Body of pancreas (tissue), 4 donors: Measurements from ENCODE around the gene WDR55. TPM values are rescaled to one million over a fixed set of nuclear protein-coding genes. Genes with fewer than 3 reads are reported as not detected.

ENCODE experiments used
- ATAC-seq: fragments of 150-250 bp; one replicate; pipeline ENCODE4 v1.9.1; 2016
- DNase-seq, 4 donors: peaks; one replicate each; pipeline ENCODE4 v3.0.0-alpha.2; 2019
- H3K27ac ChIP-seq, 4 donors: fragments of 200-600 bp; sonication (generic); 1 replicate in 3 of 4; 2 replicates in 1 of 4; pipeline versions ENCODE4 v1.5.1 to v1.6.1; 2016 to 2019; ENCODE audit warnings: mild to moderate bottlenecking in 1 of 4, mixed read lengths in 1 of 4, moderate library complexity in 1 of 4
- H3K27me3 ChIP-seq, 2 donors: fragments of 200-600 bp; sonication (generic); one replicate each; pipeline ENCODE4 v1.6.0; 2016; ENCODE audit warnings: mild to moderate bottlenecking in 1 of 2
- H3K36me3 ChIP-seq, 2 donors: fragments of 200-600 bp; sonication (generic); replicated peaks in 1 of 2; 2 replicates each; pipeline ENCODE4 v1.5.1; 2016; ENCODE audit warnings: low read depth in 2 of 2; ENCODE audit not compliant: insufficient read depth in 1 of 2
- H3K4me1 ChIP-seq: fragments of 200-600 bp; sonication (generic); one replicate; pipeline ENCODE4 v1.6.0; 2016
- H3K4me3 ChIP-seq, 2 donors: fragments of 200-600 bp; sonication (generic); 1 replicate in 1 of 2; 2 replicates in 1 of 2; pipeline ENCODE4 v1.5.1; 2016 to 2019
- H3K9me3 ChIP-seq, 3 donors: fragments of 200-600 bp; sonication (generic); 1 replicate in 2 of 3; 2 replicates in 1 of 3; pipeline ENCODE4 v1.5.1; 2016
- POLR2A ChIP-seq, 3 donors: fragments of 450-650 bp; IDR thresholded peaks; one replicate each; pipeline ENCODE4 v1.6.1; 2016; ENCODE audit warnings: antibody characterized with exemption in 3 of 3, mild to moderate bottlenecking in 2 of 3
- WGBS, 2 donors: methylation state at CpG; one replicate each; pipeline ENCODE4 v1.1.5; 2017; 5-methylcytosine and 5-hydroxymethylcytosine counted together
- intact Hi-C: fragments of 100-400 bp; cut with DNase I; formaldehyde crosslinking; loops from one replicate; pipeline ENCODE4 v1.15.1; 2023
- total RNA-seq, 2 donors: library from RNA; depleted of rRNA; stranded (reverse); fragments of >200 nt; gene quantifications; one replicate each; pipeline ENCODE4 v1.1.0, GENCODE V29; 2016
- TF ChIP-seq, protein P1 (sequence below), 7 experiments: fragments of 450-650 bp in 4 of 7; fragments of 200-600 bp in 3 of 7; sonication (generic) in 3 of 7; IDR thresholded peaks; one replicate each; pipeline ENCODE4 v1.5.1; 2016 to 2019; ENCODE audit warnings: antibody characterized with exemption in 7 of 7

Gene WDR55
- total RNA-seq, 2 donors from 2014 or later = 14.5 to 16.1 TPM

DNA sequence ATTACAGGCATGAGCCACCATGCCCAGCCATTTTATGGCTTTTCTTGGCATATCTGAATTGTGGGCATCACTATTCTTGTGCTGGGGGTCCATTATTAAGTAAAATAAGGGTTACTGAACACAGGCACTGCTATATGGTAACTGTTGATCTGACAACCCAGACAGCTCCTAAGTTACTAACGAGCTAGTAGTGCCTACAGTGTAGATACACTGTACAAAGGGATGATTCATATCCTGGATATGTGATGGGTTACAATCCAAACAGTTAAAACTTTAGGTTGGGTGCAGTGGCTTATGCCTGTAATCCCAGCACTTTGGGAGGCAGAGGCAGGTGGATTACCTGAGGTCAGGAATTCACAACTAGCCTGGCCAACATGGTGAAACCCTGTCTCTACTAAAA is 36.0 kb upstream of the WDR55 start:
- Histone ChIP-seq H3K4me3 (no peak overlapping the region), H3K4me1 (peaks cover 21% of the 10 kb centered on the region), H3K36me3 (no peaks in the 10 kb centered on the region), H3K27me3 (no peaks in the 10 kb centered on the region), H3K27ac (no peak overlapping the region), H3K9me3 (no peaks in the 10 kb centered on the region)
- WGBS, 2 donors = 23 to 36% methylated on average over 1 of the region's 1 CpG
- intact Hi-C loops = no loop called here
- no peak for ATAC-seq
- DNase-seq = no peak
- TF ChIP-seq, protein P1, sequence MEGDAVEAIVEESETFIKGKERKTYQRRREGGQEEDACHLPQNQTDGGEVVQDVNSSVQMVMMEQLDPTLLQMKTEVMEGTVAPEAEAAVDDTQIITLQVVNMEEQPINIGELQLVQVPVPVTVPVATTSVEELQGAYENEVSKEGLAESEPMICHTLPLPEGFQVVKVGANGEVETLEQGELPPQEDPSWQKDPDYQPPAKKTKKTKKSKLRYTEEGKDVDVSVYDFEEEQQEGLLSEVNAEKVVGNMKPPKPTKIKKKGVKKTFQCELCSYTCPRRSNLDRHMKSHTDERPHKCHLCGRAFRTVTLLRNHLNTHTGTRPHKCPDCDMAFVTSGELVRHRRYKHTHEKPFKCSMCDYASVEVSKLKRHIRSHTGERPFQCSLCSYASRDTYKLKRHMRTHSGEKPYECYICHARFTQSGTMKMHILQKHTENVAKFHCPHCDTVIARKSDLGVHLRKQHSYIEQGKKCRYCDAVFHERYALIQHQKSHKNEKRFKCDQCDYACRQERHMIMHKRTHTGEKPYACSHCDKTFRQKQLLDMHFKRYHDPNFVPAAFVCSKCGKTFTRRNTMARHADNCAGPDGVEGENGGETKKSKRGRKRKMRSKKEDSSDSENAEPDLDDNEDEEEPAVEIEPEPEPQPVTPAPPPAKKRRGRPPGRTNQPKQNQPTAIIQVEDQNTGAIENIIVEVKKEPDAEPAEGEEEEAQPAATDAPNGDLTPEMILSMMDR (IDR thresholded peaks at IDR 0.05) = no peak
- no peak for TF ChIP-seq POLR2A (IDR thresholded peaks at IDR 0.05)

DNA sequence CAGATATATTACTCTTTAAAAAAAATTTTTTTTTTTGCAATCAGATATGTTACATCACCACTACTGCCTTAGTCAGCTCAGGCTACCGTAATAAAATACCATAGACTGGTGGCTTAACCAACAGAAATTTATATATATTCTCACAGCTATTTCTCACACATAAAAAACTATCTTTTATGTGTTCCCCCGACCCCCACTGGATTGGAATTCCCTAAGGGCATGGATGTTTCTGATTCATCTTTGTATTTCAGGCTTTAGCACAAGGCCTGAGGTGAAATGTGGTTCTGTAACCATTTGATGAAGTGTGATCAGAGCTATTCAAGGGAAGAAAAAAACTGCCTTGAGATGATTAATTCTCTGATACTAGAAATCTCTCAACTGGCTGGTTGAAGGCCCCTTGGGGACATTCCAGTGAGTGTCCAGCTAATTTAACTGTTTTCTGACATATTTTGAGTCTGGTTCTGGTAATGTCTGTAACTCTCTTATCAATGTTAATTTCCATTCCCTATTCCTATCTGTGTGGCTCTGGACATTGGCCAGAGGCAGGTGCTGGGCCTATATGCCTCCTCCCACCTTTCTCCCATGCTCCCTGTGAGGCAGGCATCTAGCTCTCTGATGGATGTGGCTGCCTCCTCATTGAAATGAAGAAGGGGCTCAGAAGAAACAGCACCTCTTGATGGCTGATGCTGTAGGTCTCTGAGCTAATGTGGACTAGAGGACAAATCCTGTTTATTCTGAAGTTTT is 34.2 kb upstream of the WDR55 start:
- ATAC-seq = no peak
- no peak for TF ChIP-seq POLR2A (IDR thresholded peaks at IDR 0.05)
- TF ChIP-seq, protein P1 (IDR thresholded peaks at IDR 0.05) = no peak
- no peaks in the 10 kb centered on the region for H3K36me3 ChIP-seq
- H3K27me3 ChIP-seq = no peaks in the 10 kb centered on the region
- H3K27ac ChIP-seq = peak overlapping the region in 1 of 4 donors; percentile 81
- H3K9me3 ChIP-seq = no peaks in the 10 kb centered on the region
- DNase-seq = no peak
- intact Hi-C loops = no loop called here
- H3K4me1 ChIP-seq = peaks cover 21% of the 10 kb centered on the region
- WGBS, 2 donors = 56 to 87% methylated on average over 2 of the region's 2 CpGs
- H3K4me3 ChIP-seq = no peak overlapping the region

DNA sequence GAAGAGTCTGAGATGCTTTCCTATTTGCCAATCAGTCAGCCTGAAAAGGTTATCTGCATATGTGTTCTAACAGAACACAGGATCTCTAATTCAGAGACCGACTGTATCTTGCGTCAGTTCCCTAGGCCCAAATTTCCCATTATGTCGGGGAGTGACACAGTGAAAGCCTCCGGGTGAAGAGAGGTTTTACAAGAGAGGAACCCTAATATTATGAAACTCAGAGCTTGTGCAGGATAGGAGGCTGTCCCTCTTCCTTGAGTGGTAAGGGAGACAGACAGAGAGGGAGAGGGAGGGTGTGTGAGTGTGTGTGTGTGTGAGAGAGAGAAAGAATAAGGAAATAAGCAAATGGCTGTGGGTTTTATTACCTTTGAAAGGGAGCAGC is 33.7 kb upstream of the WDR55 start:
- Histone ChIP-seq H3K36me3 (no peaks in the 10 kb centered on the region), H3K9me3 (no peaks in the 10 kb centered on the region), H3K27me3 (no peaks in the 10 kb centered on the region), H3K4me3 (no peak overlapping the region), H3K27ac (peak overlapping the region in 1 of 4 donors; percentile 81), H3K4me1 (peaks cover 21% of the 10 kb centered on the region)
- peak in 1 of 4 donors; percentile 28 for DNase-seq
- WGBS, 2 donors = 76 to 88% methylated on average over 4 of the region's 4 CpGs
- TF ChIP-seq, protein P1 (IDR thresholded peaks at IDR 0.05) = no peak
- peak in 1 of 3 donors; percentile 45 for TF ChIP-seq POLR2A (IDR thresholded peaks at IDR 0.05)
- intact Hi-C loops = no loop called here
- no peak for ATAC-seq

DNA sequence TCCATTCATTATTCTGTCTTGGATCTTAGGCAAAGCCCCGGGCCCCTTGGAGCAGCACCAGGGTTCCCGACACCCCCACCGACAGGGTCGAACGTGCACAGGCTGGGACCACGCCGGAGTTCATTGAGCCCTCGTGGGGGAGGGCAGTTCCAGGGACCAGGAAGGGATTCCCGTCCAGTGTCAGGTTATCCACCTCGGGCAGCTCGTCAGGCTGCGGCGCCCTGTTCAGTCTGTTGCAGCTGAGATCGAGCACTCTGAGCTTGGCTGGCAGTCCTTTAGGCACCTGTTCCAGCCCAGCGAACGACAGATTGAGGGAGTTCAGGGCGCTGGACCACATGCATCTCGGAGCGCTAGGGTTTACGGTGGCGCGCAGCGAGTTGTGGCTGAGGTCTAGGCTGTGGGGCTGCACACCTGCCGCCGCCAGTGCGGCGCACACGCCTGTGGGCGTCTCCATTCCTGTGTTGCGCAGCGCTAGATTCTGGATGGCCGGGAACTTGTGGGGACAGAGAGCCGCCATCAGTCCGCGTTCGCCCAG is 32.8 kb upstream of the WDR55 start:
- DNase-seq = peak; percentile 50 to 64 (median 54)
- WGBS, 2 donors = 3 to 17% methylated on average over 4 to 36 of the region's 36 CpGs
- peak in 1 of 3 donors; percentile 4 for TF ChIP-seq POLR2A (IDR thresholded peaks at IDR 0.05)
- TF ChIP-seq, protein P1 (IDR thresholded peaks at IDR 0.05) = no peak
- peaks cover 21% of the 10 kb centered on the region for H3K4me1 ChIP-seq
- H3K9me3 ChIP-seq = no peaks in the 10 kb centered on the region
- ATAC-seq = peak; percentile 66
- H3K36me3 ChIP-seq = no peaks in the 10 kb centered on the region
- H3K27ac ChIP-seq = peak overlapping the region; percentile 27 to 81 (median 68)
- H3K4me3 ChIP-seq = peak overlapping the region; percentile 23 to 64
- intact Hi-C loops = no loop called here
- no peaks in the 10 kb centered on the region for H3K27me3 ChIP-seq
